Right lobe of liver (tissue), 6 donors: Measurements from ENCODE around the gene PCDHGB6. TPM values are rescaled to one million over a fixed set of nuclear protein-coding genes. Genes with fewer than 3 reads are reported as not detected.
"Not testable (repeated sequence)": the region's sequence is repeated elsewhere in the genome, so short reads cannot be mapped to it uniquely, and the experiment has no call there.

Experiments
- ATAC-seq, 4 donors: fragments of 200-7000 bp; cut with Tn5 transposase; one replicate each; pipeline ENCODE4 v1.9.1; 2020; ENCODE audit warnings: mild to moderate bottlenecking in 4 of 4, moderate library complexity in 4 of 4
- DNase-seq, 3 donors: peaks; one replicate each; pipeline ENCODE4 v3.0.0-alpha.2; 2020
- H3K27ac ChIP-seq, 3 donors: fragments of 200-600 bp; one replicate each; pipeline ENCODE4 v1.8.0; 2022
- H3K27me3 ChIP-seq, 2 donors: fragments of 200-600 bp; one replicate each; pipeline ENCODE4 v1.8.0; 2022
- H3K36me3 ChIP-seq, 4 donors: fragments of 200-600 bp; sonication (generic) in 1 of 4; one replicate each; pipeline versions ENCODE4 v1.5.1 to v1.8.0; 2017 to 2022; ENCODE audit warnings: control low read depth in 1 of 4
- H3K4me1 ChIP-seq, 4 donors: fragments of 200-600 bp; sonication (generic) in 1 of 4; one replicate each; pipeline versions ENCODE4 v1.5.1 to v1.8.0; 2017 to 2022; ENCODE audit warnings: control low read depth in 1 of 4
- H3K4me3 ChIP-seq, 3 donors: fragments of 200-600 bp; one replicate each; pipeline ENCODE4 v1.8.0; 2022
- H3K9me3 ChIP-seq, 4 donors: fragments of 200-600 bp; sonication (generic) in 1 of 4; one replicate each; pipeline versions ENCODE4 v1.5.1 to v1.8.0; 2017 to 2022; ENCODE audit warnings: control low read depth in 1 of 4
- CTCF ChIP-seq, 4 donors: fragments of 200-600 bp in 3 of 4; fragments of 450-650 bp in 1 of 4; IDR thresholded peaks; one replicate each; pipeline versions ENCODE4 v1.5.1 to v1.8.0; 2016 to 2022; ENCODE audit warnings: antibody characterized with exemption in 4 of 4, mild to moderate bottlenecking in 2 of 4
- POLR2A ChIP-seq: fragments of 450-650 bp; IDR thresholded peaks from one replicate; pipeline ENCODE4 v1.6.1; 2017; ENCODE audit warnings: antibody characterized with exemption, mild to moderate bottlenecking
- WGBS: methylation state at CpG from one replicate; pipeline ENCODE4 v1.1.6; 2018; ENCODE audit warnings: low coverage, low lambda C conversion rate; ENCODE audit not compliant: insufficient coverage; ENCODE audit errors: missing lambda C conversion rate; 5-methylcytosine and 5-hydroxymethylcytosine counted together
- intact Hi-C, 2 donors: fragments of 100-400 bp; cut with DNase I; formaldehyde crosslinking; loops; one replicate each; pipeline versions ENCODE4 v1.11.2 to v1.14.1; 2022
- total RNA-seq, 6 experiments: library from RNA; depleted of rRNA in 2 of 6; stranded (reverse); fragments of >200 nt in 2 of 6; fragmentation: NEBNext Ultra II Directional in 3 of 6; extraction: Animal tissue kit (Norgen Biotek cat#: 25700) in 3 of 6; gene quantifications; one replicate each; pipeline versions ENCODE4 v1.1.0 to v1.2.4, GENCODE V29; 2016 to 2023
- donor health status: DM: no; HTN: yes; CAD: no.
- donor health status: DM: no; HTN: no; CAD: no.
- donor health status: DM: no; HTN: no; CAD: no.
- donor health status: DM: no; HTN: yes; CAD: no.
- donor health status: DM: no; HTN: yes; CAD: no.

The PCDHGB6 gene
- total RNA-seq, 6 experiments from 2014 or later: 1.9 to 5.0 (median 2.9) TPM

- WGBS: 3% methylated on average over 18 of the region's 43 CpGs
- peak; percentile 47 to 70 (median 58) for TF ChIP-seq CTCF (IDR thresholded peaks at IDR 0.05)
- H3K4me1 ChIP-seq, H3K27ac ChIP-seq, intact Hi-C loops, H3K36me3 ChIP-seq, H3K27me3 ChIP-seq: not testable (repeated sequence)
- ATAC-seq (peak; percentile 98 to 100 (median 99)), DNase-seq (peak in 1 of 3 donors; percentile 57)
- Histone ChIP-seq H3K4me3 (peak within 1 kb of the TSS; percentile 33 to 49 (median 38)), H3K9me3 (peaks cover 0 to 15% (median 6%) of the 10 kb centered on the region in 4 donors)
Measured at GRCh38 chr5:141397756-141398551, 9.9 kb upstream of the PCDHGB6 start, which contains the start of gene PCDHGB5. Gene PCDHGB5 (plus strand): TSS chr5:141397947. CDS start chr5:141398128, 181 bp downstream.

DNA sequence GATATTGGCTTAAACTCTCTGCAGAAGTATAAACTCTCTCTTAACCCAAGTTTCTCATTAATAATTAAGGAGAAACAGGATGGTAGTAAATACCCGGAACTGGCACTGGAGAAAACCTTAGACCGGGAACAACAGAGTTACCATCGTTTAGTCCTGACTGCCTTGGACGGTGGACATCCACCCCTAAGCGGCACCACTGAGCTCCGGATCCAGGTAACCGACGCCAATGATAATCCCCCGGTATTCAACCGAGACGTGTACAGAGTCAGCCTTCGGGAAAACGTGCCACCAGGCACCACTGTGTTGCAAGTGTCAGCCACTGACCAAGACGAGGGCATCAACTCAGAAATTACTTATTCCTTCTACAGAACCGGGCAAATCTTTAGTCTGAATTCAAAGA, 9.2 kb upstream of the PCDHGB6 start:
- WGBS: 22% methylated on average over 7 of the region's 15 CpGs
- Histone ChIP-seq H3K4me3 (no peak overlapping the region), H3K27me3 (no peaks in the 10 kb centered on the region), H3K4me1 (no peaks in the 10 kb centered on the region), H3K9me3 (peaks cover 0 to 17% (median 7%) of the 10 kb centered on the region in 4 donors), H3K36me3 (no peaks in the 10 kb centered on the region), H3K27ac (no peak overlapping the region)
- ATAC-seq (no peak), DNase-seq (no peak)
- TF ChIP-seq POLR2A: no peak
- no peak for TF ChIP-seq CTCF (IDR thresholded peaks at IDR 0.05)
- intact Hi-C loops: no loop called here

DNA sequence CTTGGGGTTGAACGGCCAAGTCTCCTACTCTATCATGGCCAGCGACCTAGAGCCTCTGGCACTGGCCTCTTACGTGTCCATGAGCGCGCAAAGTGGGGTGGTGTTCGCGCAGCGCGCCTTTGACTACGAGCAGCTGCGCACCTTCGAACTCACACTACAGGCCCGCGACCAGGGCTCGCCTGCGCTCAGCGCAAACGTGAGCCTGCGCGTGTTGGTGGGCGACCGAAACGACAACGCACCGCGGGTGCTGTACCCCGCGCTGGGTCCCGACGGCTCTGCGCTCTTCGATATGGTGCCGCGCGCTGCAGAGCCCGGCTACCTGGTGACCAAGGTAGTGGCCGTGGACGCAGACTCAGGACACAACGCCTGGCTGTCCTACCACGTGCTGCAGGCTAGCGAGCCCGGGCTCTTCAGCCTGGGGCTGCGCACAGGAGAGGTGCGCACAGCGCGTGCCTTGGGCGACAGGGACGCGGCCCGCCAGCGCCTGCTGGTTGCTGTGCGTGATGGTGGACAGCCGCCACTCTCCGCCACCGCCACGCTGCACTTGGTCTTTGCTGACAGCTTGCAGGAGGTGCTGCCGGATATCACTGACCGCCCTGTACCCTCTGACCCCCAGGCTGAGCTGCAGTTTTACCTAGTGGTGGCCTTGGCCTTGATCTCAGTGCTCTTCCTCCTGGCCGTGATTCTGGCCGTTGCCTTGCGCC, 8.1 kb upstream of the PCDHGB6 start:
- Histone ChIP-seq H3K27me3 (no peaks in the 10 kb centered on the region), H3K4me3 (no peak overlapping the region), H3K9me3 (peaks cover 0 to 22% (median 7%) of the 10 kb centered on the region in 4 donors), H3K4me1 (no peaks in the 10 kb centered on the region), H3K36me3 (no peaks in the 10 kb centered on the region), H3K27ac (no peak overlapping the region)
- DNase-seq: no peak
- TF ChIP-seq CTCF (IDR thresholded peaks at IDR 0.05) (no peak), POLR2A (no peak)
- no peak for ATAC-seq
- intact Hi-C loops: loop anchor here in 1 of 2 donors (10.0 kb wide), 1 partner anchor 155 kb away; no protein-coding TSS in a partner anchor
- no CpG with 5 or more reads among the region's 61 CpGs for WGBS

GRCh38 chr5:141402553-141403243, 5.1 kb upstream of the PCDHGB6 start, which contains the start of gene PCDHGA9:
Gene PCDHGA9 (plus strand): TSS chr5:141402778. CDS start chr5:141402953, 175 bp downstream.
- intact Hi-C loops: loop anchor here in 1 of 2 donors (10.0 kb wide), 1 partner anchor 152 kb away; no protein-coding TSS in a partner anchor
- DNase-seq (peak in 1 of 3 donors; percentile 45), ATAC-seq (peak; percentile 55 to 67 (median 62))
- peaks cover 0 to 22% (median 4%) of the 10 kb centered on the region in 4 donors for H3K9me3 ChIP-seq
- TF ChIP-seq CTCF (IDR thresholded peaks at IDR 0.05): peak in 3 of 4 donors; percentile 25 to 40 (median 33)
- no peak for TF ChIP-seq POLR2A
- no peaks in the 10 kb centered on the region for H3K4me1 ChIP-seq
- H3K4me3 ChIP-seq: peak within 1 kb of the TSS in 1 of 3 donors; percentile 35
- no peak within 1 kb of the TSS for H3K27ac ChIP-seq
- 34% methylated on average over 27 of the region's 27 CpGs for WGBS
- no peaks in the 10 kb centered on the region for H3K27me3 ChIP-seq
- no peaks in the 10 kb centered on the region for H3K36me3 ChIP-seq
